SK-N-SH treated with all-trans-retinoic acid at 6 μM for 48 hours (cell line): ENCODE measurements around the gene CROCC2.

ENCODE experiments used
- ATAC-seq: fragments of 200-7000 bp; cut with Tn5 transposase; 3 replicates; pipeline ENCODE4 v1.9.1; 2020; ENCODE audit warnings: mild to moderate bottlenecking, moderate library complexity
- ARNTL ChIP-seq: fragments of 450-650 bp; formaldehyde crosslinking; IDR thresholded peaks from 2 replicates; pipeline ENCODE4 v1.5.0; 2020; ENCODE audit warnings: low read depth, mild to moderate bottlenecking, moderate library complexity, borderline replicate concordance
- BACH2 ChIP-seq: fragments of 250-450 bp; sonication (Bioruptor Pico); IDR thresholded peaks from 2 replicates; pipeline ENCODE4 v1.9.0; 2021; ENCODE audit warnings: mild to moderate bottlenecking, borderline replicate concordance
- CREB5 ChIP-seq: fragments of 250-450 bp; sonication (Bioruptor Pico); IDR thresholded peaks from 2 replicates; pipeline ENCODE4 v1.5.1; 2020; ENCODE audit warnings: low read depth, mild to moderate bottlenecking, moderate library complexity
- CSDC2 ChIP-seq: fragments of 250-450 bp; sonication (Bioruptor Pico); IDR thresholded peaks from 2 replicates; pipeline ENCODE4 v1.5.0; 2020; ENCODE audit warnings: mild to moderate bottlenecking, moderate library complexity
- CSRNP3 ChIP-seq: fragments of 250-450 bp; sonication (Bioruptor Pico); IDR thresholded peaks from 2 replicates; pipeline ENCODE4 v1.5.1; 2021; ENCODE audit warnings: mild to moderate bottlenecking, moderate library complexity
- ESRRG ChIP-seq: fragments of 250-450 bp; sonication (Bioruptor Pico); IDR thresholded peaks from 2 replicates; pipeline ENCODE4 v1.6.1; 2021; ENCODE audit warnings: mild to moderate bottlenecking
- GLIS3 ChIP-seq: fragments of 250-450 bp; sonication (Bioruptor Pico); IDR thresholded peaks from 2 replicates; pipeline ENCODE4 v1.5.0; 2020; ENCODE audit warnings: mild to moderate bottlenecking, moderate library complexity
- ISL1 ChIP-seq: fragments of 250-450 bp; sonication (Bioruptor Pico); IDR thresholded peaks from 2 replicates; pipeline ENCODE4 v2.1.2; 2022; ENCODE audit warnings: mild to moderate bottlenecking, moderate library complexity
- OSR1 ChIP-seq: fragments of 250-450 bp; sonication (Bioruptor Pico); IDR thresholded peaks from 2 replicates; pipeline ENCODE4 v1.8.0; 2022; ENCODE audit warnings: moderate library complexity, mild to moderate bottlenecking, inconsistent platforms
- PPARA ChIP-seq: fragments of 250-450 bp; sonication (Bioruptor Pico); IDR thresholded peaks from 2 replicates; pipeline ENCODE4 v1.5.0; 2020; ENCODE audit warnings: mild to moderate bottlenecking, borderline replicate concordance
- RARB ChIP-seq: fragments of 250-450 bp; sonication (Bioruptor Pico); IDR thresholded peaks from 2 replicates; pipeline ENCODE4 v1.8.0; 2021; ENCODE audit warnings: mild to moderate bottlenecking, moderate library complexity
- SNAI2 ChIP-seq: fragments of 250-450 bp; sonication (Bioruptor Pico); IDR thresholded peaks from 2 replicates; pipeline ENCODE4 v1.5.0; 2020; ENCODE audit warnings: mild to moderate bottlenecking, moderate library complexity
- TCF4 ChIP-seq: fragments of 250-450 bp; sonication (Bioruptor Pico); IDR thresholded peaks from 2 replicates; pipeline ENCODE4 v1.8.0; 2021; ENCODE audit warnings: mild to moderate bottlenecking, moderate library complexity, borderline replicate concordance
- TOX ChIP-seq: fragments of 250-450 bp; sonication (Bioruptor Pico); IDR thresholded peaks from 2 replicates; pipeline ENCODE4 v1.8.0; 2021; ENCODE audit warnings: mild to moderate bottlenecking, moderate library complexity, borderline replicate concordance
- ZC3H10 ChIP-seq: fragments of 250-450 bp; sonication (Bioruptor Pico); IDR thresholded peaks from 2 replicates; pipeline ENCODE4 v1.5.1; 2021; ENCODE audit warnings: mild to moderate bottlenecking, moderate library complexity
- ZFP3 ChIP-seq: fragments of 250-450 bp; sonication (Bioruptor Pico); IDR thresholded peaks from 2 replicates; pipeline ENCODE4 v1.5.0; 2020; ENCODE audit warnings: mild to moderate bottlenecking, moderate library complexity
- ZFP30 ChIP-seq: fragments of 450-650 bp; formaldehyde crosslinking; IDR thresholded peaks from 2 replicates; pipeline ENCODE4 v1.5.0; 2022; ENCODE audit warnings: mild to moderate bottlenecking, moderate library complexity
- ZNF565 ChIP-seq: fragments of 450-650 bp; formaldehyde crosslinking; conservative IDR thresholded peaks from 2 replicates; pipeline ENCODE4 v1.5.0; 2020; ENCODE audit warnings: low read depth, mild to moderate bottlenecking, moderate library complexity
- ZNF70 ChIP-seq: fragments of 450-650 bp; formaldehyde crosslinking; IDR thresholded peaks from 2 replicates; pipeline ENCODE4 v1.5.0; 2020; ENCODE audit warnings: mild to moderate bottlenecking, moderate library complexity
- ZNF8 ChIP-seq: fragments of 450-650 bp; formaldehyde crosslinking; IDR thresholded peaks from 2 replicates; pipeline ENCODE4 v1.5.0; 2020; ENCODE audit warnings: mild to moderate bottlenecking, moderate library complexity
- TF ChIP-seq, protein P1 (sequence below): fragments of 250-450 bp; sonication (Bioruptor Pico); IDR thresholded peaks from 2 replicates; pipeline ENCODE4 v1.8.0; 2021; ENCODE audit warnings: low read depth, mild to moderate bottlenecking, moderate library complexity, borderline replicate concordance

Gene CROCC2

GRCh38 chr2:240926516-240927389, 20.6 kb downstream of the CROCC2 start:
- no peak for TF ChIP-seq CSRNP3 (CRISPR knock-in tag)
- TF ChIP-seq ARNTL (CRISPR knock-in tag): no peak
- TF ChIP-seq ISL1: no peak
- no peak for TF ChIP-seq ZNF8 (CRISPR knock-in tag)
- TF ChIP-seq, protein P1, sequence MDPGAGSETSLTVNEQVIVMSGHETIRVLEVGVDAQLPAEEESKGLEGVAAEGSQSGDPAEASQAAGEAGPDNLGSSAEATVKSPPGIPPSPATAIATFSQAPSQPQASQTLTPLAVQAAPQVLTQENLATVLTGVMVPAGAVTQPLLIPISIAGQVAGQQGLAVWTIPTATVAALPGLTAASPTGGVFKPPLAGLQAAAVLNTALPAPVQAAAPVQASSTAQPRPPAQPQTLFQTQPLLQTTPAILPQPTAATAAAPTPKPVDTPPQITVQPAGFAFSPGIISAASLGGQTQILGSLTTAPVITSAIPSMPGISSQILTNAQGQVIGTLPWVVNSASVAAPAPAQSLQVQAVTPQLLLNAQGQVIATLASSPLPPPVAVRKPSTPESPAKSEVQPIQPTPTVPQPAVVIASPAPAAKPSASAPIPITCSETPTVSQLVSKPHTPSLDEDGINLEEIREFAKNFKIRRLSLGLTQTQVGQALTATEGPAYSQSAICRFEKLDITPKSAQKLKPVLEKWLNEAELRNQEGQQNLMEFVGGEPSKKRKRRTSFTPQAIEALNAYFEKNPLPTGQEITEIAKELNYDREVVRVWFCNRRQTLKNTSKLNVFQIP (CRISPR knock-in tag): no peak
- TF ChIP-seq ZNF565: no peak
- no peak for TF ChIP-seq PPARA (CRISPR knock-in tag)
- TF ChIP-seq RARB (CRISPR knock-in tag): no peak
- no peak for TF ChIP-seq ZFP30
- no peak for TF ChIP-seq ESRRG (CRISPR knock-in tag)
- TF ChIP-seq ZC3H10 (CRISPR knock-in tag): no peak
- no peak for TF ChIP-seq TOX (CRISPR knock-in tag)
- no peak for TF ChIP-seq OSR1 (CRISPR knock-in tag)
- no peak for TF ChIP-seq ZNF70 (CRISPR knock-in tag)
- no peak for TF ChIP-seq ZFP3 (CRISPR knock-in tag)
- TF ChIP-seq CSDC2: no peak
- TF ChIP-seq CREB5 (CRISPR knock-in tag): no peak

GRCh38 chr2:240927390-240927781, 21.2 kb downstream of the CROCC2 start:
- ATAC-seq: no peak
- TF ChIP-seq, protein P1 (CRISPR knock-in tag): no peak
- TF ChIP-seq ESRRG (CRISPR knock-in tag): no peak
- no peak for TF ChIP-seq BACH2 (CRISPR knock-in tag)
- no peak for TF ChIP-seq PPARA (CRISPR knock-in tag)
- TF ChIP-seq ARNTL (CRISPR knock-in tag): no peak
- TF ChIP-seq CREB5 (CRISPR knock-in tag): no peak
- no peak for TF ChIP-seq RARB (CRISPR knock-in tag)
- TF ChIP-seq TOX (CRISPR knock-in tag): no peak

More at GRCh38 chr2:240926516-240927389, 20.6 kb downstream of the CROCC2 start:
- ATAC-seq: peak; percentile 48

DNA sequence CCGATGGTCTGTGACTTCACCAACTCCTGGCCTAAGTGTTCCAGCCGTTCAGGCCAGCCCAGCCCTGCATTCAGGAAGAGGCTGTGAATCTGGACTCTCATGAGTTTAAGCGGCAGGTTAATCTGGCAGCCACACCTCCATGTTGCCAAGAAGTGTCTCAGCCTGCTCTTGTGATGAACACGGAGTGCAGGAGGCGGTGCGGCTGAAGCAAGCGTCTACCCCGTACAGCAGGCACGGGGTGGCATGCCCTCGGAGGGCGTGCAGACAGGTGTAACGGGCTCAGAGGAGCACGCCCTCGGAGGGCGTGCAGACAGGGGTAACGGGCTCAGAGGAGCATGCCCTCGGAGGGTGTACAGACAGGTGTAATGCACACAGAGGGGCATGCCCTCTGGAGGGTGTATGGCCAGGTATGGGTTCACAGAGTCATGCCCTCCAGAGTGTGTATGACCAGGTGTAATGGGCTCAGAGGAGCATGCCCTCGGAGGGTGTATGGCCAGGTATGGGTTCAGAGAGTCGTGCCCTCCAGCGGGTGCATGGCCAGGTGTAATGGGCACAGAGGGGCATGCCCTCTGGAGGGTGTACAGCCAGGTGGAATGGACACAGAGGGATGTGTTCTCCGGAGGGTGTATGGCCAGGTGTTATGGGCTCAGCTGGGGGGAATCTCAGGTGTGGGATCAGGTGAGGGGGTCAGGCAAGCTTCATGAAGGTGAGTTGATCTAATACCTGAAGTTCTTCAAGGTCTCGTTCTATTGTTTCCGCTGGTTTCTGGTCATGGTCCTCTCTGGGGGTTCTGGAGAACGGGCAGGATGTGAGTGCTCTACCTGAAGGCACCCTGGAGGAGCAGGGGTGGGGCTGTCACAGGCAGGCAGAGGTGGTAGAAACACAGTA, 22.6 kb downstream of the CROCC2 start:
- TF ChIP-seq TOX (CRISPR knock-in tag): no peak
- no peak for TF ChIP-seq ZFP30
- TF ChIP-seq ISL1: no peak
- TF ChIP-seq OSR1 (CRISPR knock-in tag): no peak
- no peak for TF ChIP-seq ESRRG (CRISPR knock-in tag)
- no peak for TF ChIP-seq SNAI2
- no peak for TF ChIP-seq CSDC2
- no peak for TF ChIP-seq TCF4
- no peak for TF ChIP-seq ARNTL (CRISPR knock-in tag)
- TF ChIP-seq ZFP3 (CRISPR knock-in tag): no peak
- no peak for TF ChIP-seq CSRNP3 (CRISPR knock-in tag)
- TF ChIP-seq ZNF565: no peak
- TF ChIP-seq GLIS3 (CRISPR knock-in tag): no peak
- TF ChIP-seq, all 23 proteins: peak for 0
- no peak for ATAC-seq
